Stimulated activated CD4-positive, alpha-beta T cell treated with anti-CD3 and anti-CD28 coated beads, TNF-alpha, amount 100 ng/mL, for 4 hours (primary cell): ENCODE measurements around the gene PKP3.
"Not testable (repeated sequence)": the region's sequence is repeated elsewhere in the genome, so short reads cannot be mapped to it uniquely, and the experiment has no call there.

ENCODE experiments used
- DNase-seq, 3 experiments: peaks; one replicate each; pipeline ENCODE4 v3.0.0-alpha.2; 2020; ENCODE audit warnings: low read depth in 3 of 3

The PKP3 gene, protein sequence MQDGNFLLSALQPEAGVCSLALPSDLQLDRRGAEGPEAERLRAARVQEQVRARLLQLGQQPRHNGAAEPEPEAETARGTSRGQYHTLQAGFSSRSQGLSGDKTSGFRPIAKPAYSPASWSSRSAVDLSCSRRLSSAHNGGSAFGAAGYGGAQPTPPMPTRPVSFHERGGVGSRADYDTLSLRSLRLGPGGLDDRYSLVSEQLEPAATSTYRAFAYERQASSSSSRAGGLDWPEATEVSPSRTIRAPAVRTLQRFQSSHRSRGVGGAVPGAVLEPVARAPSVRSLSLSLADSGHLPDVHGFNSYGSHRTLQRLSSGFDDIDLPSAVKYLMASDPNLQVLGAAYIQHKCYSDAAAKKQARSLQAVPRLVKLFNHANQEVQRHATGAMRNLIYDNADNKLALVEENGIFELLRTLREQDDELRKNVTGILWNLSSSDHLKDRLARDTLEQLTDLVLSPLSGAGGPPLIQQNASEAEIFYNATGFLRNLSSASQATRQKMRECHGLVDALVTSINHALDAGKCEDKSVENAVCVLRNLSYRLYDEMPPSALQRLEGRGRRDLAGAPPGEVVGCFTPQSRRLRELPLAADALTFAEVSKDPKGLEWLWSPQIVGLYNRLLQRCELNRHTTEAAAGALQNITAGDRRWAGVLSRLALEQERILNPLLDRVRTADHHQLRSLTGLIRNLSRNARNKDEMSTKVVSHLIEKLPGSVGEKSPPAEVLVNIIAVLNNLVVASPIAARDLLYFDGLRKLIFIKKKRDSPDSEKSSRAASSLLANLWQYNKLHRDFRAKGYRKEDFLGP

DNA sequence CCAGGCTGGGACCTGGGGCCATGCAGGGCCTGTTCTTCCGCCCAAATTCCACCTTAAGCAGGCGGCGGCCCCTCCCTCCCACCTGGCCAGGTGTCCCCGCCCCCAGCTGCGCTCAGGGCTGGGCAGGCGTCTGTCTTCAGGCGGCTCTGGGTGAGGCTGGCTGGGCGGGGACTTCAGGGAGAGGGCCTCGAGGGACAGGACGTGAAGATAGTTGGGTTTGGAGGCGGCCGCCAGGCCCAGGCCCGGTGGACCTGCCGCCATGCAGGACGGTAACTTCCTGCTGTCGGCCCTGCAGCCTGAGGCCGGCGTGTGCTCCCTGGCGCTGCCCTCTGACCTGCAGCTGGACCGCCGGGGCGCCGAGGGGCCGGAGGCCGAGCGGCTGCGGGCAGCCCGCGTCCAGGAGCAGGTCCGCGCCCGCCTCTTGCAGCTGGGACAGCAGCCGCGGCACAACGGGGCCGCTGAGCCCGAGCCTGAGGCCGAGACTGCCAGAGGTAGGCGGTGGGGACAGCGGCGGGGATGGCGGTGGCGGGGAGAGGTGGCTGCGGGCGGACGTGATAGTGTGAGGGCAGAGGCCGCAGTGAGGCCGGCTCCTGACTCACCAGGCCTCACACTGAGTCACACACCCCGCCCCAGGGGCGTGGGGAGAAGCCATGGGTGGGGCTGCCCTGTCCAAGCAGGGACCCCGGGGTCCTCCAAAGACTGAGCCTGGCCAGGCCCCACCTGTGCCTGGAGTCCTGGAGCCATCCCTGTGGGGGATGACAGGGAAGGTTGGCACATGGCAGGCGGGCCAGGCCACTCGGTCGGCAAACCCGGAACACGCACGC is at the start of gene PKP3:
Gene PKP3, plus strand, starts transcription at position 176 of the 824 bp plus-strand sequence. Its CDS starts 84 bp downstream, at position 260.
- DNase-seq = no peak

DNA sequence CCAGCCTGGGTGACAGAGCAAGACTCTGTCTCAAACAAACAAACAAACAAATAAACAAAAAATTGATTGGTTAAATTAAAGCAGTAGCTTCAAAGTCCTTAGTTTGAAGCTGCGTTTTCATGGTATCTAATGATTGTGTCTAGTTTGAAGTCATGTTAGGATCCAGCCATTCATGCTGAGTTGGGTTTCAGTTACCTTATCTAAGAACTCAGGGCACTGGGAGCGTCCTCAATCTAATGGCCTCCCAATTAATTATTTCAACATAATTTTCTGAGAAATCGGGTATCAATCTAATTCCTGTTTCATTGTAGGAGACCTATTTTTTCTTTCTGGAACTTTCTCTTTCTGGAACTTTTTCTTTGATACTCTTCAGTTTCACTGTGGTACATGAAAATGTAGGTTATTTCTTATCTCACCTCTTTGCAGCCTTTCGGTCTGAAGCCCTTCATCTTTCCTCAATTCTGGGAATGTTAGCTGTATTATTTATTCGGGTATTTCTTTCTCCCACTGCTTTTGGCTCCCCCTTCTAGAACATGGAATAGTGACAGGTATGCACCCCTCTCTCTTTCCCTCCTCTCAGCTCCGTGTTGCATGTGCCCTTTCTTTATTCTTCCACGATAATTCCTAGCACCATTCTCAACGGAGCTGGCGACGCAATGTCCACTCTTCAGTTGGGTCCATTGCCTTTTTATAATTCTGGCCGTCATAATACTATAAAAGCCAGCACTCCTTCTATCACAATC is 49.0 kb upstream of the PKP3 start:
- no peak for DNase-seq

DNA sequence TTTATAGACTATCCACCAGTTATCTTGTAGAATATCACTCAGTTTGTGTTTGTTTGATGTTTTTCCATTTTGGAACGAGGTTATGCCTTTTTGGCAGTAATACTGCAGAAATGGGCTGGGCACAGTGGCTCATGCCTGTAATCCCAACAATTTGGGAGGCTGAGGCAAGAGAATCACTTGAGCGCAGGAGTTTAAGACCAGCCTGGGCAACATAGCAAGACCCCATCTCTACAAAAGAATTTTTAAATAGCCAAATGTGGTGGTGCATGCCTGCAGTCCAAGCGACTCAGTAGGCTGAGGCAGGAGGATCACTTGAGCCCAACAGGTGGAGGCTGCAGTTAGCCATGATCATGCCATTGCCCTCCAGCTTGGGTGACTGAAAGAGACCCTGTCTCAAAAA is 47.5 kb upstream of the PKP3 start:
- no peak for DNase-seq

DNA sequence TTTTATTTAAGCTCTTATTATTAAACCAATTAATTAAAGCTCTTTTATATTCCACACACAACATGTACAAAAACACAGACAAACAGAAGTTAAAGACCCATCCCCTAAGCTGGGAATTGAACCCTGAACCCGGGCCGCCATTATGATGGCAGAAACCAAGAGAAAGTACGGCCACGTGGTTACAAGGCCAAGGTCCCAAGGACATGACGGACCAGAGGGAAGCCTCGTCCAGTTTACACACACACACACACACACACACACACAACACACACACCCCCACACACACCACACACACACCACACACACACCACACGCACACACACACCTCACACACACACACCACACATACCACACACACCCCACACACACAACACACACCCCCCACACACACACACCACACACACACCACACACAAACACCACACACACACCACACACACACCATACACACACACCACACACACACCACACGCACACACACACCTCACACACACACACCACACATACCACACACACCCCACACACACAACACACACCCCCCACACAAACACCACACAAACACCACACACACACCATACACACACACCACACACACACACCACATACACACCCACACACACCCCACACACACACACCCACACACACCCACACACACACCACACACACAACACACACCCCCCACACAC is 44.6 kb upstream of the PKP3 start:
- DNase-seq = not testable (repeated sequence)

DNA sequence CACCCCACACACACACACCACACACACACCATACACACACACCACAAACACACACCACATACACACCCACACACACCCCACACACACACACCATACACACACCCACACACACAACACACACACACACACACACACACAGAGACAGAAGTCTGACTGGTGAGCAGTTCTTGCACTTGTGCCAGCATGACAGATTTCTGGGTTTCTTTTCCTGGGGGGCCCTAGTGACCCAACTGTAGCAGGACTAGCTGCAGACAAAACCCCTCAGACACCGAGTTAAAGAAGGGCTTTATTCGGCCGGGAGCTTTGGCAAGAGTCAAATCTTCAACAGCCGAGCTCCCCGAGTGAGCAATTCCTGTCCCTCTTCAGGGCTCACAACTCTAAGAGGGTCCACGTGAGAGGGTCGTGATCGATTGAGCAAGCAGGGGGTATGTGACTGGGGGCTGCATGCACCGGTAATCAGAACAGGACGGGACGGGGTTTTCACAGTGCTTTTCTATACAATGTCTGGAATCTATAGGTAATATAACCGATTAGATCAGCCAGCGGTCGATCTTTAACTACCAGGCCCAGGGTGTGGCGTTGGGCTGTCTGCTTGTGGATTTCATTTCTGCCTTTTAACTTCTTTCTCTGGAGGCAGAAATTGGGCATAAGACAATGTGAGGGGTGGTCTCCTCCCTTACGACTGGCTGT is 43.8 kb upstream of the PKP3 start:
- DNase-seq = not testable (repeated sequence)

DNA sequence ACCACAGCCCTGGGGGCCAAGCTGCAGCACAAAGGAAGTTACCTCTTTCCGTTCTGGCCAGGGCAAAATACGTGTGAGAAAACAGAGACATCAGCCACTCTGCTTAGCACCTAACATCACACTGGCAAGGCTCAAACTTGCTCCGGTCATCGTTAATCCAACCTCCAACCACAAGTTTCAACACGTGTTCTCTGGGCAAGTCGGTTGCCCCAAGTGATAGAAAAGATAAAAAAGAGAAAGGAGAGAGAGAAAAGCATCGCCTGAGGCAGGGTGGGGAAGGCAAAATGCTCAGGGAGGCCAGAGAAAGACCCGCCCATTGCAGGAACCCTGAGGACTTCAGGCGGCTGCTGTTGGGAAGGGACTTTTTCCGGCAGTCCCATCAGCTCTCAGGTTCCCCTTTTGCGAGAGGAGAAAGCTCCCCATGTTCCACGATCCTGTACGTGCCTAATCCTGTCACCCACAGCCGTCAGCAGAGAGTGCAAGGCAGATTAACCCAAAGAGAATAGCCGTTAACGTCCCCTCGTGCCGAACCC is 43.2 kb upstream of the PKP3 start:
- DNase-seq = no peak

DNA sequence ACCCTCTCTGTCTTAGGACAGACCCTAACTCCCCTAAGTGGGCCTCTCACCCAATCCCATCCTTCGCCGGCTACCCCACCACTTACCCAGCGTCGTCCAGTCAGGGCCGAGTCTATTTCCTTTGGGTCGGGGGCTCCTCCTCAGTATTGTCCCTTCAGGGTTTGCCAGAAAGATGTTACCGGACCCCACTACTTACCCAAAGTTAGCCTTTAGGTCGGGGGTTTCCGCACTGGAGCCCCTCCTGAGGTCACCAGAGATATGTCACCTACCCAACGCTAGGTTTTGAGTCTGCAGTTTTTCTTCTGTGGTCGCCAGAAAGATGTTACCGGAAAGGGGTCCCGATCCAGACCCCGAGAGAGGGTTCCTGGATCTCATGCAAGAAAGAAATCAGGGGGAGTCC is 42.6 kb upstream of the PKP3 start:
- no peak for DNase-seq

DNA sequence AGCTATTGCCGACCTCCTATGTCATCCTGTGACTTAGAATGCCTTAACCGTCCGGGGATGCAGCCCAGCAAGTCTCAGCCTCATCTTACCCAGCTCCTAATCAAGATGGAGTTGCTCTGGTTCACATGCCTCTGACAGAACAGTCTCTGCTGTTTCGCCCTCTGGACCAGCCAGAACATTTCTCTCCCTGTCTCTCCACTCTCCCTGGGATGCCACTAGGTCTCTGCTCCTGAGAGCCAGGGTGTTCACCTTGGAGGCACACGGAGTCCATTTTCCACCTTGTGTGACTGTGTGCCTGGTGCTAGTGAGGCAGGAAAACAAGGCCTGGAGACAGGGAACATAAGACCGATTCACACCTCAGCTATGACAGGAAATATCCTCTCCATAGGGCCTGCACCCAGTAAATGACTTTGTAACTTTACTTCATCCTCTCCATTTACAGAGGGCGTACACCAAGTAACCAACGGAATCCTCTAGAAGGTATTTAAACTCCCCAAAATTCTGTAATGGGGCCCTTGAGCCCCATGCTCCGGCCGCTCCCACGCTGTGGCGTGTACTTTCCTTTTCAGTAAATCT is 41.5 kb upstream of the PKP3 start:
- no peak for DNase-seq

DNA sequence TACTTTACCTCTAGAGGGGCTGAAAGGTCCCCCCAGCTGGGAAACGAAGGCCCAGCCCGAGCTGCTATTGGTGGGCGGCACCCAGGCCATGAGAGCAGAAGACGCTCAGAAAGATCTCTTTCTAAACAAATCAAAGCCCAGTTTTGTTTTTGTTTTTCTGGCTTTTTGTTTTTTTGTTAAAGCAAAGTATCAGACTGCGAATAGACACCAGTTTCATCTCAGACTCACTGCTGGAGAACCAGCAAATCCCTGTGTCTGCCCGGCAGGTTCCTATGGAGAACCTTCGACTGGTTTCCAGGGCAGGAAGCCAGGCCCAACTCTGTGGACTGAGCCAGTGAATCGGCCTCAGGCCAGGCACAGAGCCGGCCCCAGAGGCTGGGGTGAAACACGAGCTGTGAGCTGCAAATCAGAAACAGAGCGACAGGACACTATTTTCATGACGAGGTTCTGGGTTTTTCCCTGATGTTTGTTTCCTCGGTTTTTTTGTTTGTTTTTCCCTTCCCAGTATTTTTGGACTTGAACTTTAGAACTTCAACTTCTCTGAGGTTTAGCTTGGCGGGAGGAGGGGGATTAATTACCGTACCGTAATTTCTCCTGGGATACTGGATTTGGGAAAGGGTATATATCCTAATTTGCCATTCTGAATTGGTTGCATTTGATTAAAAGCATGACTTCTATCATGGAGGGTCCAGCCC is 40.7 kb upstream of the PKP3 start:
- no peak for DNase-seq

DNA sequence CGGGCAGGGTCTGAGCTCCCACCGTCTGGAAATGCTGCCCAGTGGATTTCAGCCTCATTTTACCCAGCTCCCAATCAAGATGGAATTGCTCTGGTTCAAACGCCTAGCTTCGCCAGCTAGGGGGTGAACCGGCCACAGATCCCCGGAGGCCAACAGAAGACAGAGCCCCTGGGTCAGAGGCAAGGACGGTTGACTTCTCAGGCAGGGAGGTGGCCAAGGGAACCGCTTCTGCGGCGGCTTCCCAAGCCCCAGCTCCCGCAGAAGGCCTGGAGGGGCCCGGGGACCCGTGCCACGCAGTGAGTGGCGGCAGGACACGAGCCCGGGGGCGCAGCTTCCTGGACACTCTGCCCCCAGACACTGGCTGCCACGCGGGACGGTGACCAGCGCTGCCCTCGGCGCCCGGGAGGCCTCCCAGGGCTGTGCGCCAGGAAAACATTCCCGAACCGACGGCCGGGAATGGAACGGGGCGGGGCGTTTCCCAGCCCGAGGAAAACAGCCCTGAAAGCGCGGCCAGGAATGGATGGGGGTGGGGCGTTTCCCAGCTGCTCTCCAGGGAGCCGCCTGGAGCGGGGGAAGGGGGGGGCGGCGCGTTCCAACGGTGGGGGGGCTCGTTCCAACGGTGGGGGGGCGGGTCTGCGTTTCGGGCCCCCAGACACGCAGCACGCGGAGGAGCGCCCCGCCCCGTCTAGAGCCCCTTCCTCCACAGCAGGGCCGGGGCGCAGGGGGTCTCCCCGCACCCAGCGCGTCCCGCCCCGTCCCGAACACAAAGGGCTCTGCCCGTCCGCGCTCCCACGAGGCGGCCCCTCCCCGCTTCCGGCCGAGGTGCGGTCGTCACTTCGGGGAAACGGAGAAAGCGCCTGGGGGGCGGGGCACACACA is 38.2 kb upstream of the PKP3 start:
- DNase-seq = peak; percentile 71 to 86 (median 85)

DNA sequence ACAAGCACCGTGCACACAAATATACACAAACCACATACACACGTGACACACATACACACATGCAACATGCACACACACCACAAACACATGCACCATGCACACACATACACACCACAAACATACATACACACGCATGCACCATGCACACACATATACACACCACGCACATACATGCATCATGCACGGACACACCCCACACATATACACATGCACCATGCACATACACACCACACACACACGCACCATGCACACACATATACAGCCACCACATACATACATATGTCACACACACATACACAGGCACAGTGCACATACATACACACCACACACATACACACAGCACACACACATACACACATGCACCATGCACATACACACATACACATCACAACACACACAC is 37.4 kb upstream of the PKP3 start:
- DNase-seq = no peak

DNA sequence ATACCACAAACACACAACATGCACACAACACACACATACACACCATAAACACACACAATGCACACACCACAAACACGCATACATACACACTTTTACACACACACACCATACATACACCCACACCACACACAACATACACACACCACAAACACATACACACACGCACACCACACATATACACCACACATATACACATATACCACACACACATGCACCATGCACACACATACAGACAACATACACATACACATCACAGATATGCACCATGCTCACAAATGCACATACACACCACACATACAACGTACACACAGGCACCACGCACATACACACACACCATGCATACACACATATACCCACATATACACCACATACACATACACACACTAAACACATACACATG is 36.4 kb upstream of the PKP3 start:
- DNase-seq = no peak

DNA sequence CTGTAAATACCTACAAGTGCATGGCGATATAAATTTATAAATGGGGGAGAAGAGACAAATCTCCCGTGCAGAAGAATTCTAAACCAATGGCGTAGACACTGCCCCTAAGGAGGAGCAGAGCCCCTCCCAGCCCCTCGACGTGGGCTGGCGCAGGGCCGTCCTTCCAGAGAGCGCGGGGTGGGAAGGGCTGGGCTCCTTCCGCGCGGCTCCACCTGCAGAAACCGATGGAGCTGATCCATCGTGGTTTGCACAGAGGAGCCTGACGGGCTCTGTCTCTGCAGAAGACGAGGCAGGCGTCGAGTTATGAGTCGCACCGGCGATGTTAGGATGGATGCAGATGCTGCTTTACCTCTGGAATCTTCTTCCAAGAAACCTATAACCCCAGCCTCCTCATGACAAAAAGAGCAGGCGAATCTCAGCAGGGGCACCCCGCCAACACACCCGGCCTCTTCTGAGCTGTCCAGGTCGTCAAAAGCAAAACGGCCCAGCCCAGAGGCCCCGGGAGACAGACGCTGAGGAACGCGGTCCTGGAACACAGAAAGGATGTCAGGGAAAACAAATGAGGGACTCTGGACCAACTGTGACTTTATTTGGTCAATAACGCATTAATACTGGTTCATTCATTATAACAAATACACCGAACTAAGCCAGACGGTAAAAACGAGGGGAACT is 35.7 kb upstream of the PKP3 start:
- DNase-seq = no peak

DNA sequence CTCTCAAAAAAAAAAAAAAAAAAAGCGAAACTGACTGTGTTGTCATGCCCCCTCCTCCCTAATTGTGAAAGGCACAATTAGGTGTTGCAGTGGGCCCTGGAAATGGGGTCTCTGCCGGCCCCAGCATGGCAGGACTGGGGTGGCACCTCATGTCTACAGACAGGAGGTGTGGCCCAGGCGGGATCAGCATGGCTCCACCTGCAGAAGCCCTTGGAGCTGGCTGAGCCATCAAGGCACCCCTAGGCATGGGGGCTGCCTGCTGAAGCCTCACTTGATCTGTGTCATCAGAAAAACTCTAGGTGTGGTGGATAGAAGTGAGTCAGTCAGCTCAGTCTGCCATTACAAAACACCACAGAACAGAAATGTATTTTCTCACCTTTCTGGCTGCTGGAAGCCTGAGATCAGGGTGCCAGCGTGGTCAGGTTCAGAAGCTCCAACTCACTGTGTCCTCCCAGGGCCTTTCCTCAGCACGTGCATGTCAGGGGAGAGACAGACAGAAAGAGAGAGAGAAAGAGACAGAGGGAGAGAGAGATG is 34.8 kb upstream of the PKP3 start:
- DNase-seq = no peak

DNA sequence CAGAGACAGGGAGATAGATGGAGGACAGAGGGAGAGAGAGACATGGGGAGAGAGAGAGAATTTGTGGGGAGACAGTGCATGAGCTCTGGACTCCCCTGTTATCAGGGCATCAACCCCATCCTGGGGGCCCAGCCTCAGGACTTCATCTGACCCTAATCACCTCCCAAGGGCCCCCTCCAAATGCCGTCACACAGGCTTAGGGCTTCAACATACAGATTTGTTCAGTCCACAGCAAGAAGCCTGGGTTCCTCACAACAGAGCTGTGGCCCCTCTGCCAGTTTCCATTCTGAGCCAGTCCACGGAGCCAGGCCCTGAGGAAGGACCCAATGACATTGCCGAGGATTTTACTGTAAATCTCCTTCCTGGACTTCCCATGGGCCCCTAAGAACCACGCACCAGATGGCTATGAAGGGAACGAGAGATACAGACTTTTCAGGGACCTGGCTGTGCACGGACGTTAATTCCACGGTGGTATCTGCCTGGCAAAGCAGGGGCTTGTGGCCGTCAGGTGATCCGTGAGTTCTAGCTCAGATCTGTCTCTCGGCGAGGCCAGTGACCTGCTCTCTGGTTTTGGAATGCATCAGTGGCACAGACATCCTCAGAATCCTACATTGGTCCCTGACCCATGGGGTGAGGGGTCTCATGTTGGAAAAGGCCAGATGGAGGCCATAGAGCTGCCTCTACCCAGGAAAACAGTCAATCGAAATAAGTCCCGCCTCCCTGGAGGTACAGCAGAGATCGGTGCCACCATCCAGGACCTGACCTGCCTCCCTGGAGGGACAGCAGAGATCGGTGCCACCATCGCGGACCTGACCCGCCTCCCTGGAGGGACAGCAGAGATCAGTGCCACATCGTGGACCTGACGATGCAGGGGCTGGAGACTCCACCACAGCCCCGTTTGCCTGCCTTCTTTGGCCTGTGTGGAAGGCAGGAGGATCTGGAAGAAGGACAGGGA is 33.4 kb upstream of the PKP3 start:
- no peak for DNase-seq
